HG02981 (cell line): ENCODE data around the gene FRMPD1.
"Not testable (repeated sequence)": the region's sequence is repeated elsewhere in the genome, so short reads cannot be mapped to it uniquely, and the experiment has no call there.

Experiments
- ATAC-seq: cut with Tn5 transposase; IDR thresholded peaks from one replicate; pipeline ENCODE4 v1.9.1; 2021; ENCODE audit warnings: mild to moderate bottlenecking, moderate library complexity; ENCODE audit not compliant: unreplicated experiment

Gene FRMPD1, protein sequence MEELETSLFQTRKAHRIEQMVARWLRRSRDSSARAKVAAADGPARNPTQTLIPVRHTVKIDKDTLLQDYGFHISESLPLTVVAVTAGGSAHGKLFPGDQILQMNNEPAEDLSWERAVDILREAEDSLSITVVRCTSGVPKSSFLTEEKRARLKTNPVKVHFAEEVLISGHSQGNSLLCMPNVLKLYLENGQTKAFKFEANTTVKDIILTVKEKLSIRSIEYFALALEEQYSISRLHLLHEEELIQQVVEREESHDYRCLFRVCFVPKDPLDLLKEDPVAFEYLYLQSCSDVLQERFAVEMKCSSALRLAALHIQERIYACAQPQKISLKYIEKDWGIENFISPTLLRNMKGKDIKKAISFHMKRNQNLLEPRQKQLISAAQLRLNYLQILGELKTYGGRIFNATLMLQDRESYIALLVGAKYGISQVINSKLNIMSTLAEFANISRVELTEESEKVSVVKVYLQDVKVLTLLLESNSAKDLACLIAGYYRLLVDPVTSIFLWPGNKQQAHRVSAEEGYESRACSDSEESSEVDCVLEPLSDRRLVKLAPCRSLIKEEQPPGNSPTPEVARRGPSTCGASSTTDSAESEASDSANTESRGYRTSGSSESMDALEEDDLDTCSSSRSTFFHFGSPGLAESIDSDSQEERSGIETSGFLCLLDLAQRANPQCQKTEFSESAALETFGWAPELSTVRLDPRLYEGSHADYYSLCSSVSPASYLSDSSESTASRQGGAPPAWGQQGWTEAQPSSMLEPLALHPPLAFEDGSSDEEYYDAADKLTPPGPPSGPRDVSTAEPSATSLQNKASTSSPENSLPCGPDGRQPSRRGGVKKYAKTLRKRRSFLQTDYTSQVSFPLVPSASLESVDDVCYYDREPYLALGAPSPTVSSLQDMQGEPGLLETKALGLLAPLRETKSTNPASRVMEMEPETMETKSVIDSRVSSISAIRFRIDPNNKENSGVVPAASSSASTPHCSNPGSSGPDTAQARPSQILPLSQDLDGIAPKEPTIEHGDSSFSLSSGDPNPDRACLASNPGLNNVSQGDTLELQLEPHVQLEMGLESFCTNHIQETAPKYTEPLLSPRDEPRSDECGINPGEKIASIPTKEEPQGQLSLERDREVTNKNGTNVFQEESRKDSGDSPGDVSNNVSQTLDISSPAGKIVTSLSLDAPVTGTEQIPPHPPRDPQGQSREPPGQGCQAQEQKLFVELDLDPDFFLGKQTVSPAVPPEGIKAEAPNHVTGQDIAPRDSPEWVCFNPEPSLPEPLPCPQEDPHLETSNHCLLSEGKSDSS (N-terminal part only)

DNA sequence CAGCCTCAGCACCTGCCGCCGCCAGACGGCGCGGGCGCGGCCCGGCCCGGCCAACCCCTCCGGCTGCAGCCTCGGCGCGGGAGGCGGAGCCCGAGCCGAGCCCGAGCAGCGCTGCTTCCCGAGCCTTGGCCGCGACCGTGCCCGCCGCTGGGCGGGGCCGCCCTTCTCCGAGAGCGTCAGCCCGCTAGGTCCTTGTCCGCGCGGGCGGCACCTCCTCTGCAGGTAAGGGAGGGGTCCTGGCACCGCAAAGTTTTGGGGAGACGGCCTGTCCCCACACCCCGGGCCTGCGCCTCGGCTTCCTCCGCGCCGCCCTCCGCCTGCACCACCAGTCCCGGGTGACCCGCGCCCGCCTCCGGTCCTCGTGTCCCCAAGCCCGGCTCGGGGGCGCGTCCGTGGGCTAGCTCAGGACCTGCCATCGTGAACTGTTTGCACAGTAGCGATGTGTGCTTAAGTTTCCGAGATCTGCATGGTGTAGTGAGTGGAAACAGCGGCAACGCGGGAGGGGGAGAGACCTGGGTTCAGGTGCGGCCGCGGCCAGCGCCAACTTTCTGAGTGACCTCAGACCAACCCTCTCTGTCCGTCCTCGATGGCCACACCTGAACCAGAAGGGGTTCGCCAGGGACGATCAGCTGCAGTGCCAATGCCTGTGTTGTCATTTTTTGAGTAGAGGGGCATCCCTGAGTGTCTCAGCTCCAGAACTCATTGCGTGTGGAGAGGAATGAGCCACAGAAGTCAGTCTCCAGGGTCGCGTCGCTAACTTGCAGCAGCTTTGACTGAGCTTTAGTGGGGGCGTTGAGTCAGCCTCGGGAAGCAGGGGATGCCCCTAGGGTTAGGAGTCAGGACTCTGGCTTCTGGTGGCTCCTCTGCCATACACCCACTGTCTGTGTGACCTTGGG lies at the start of gene FRMPD1:
TSS of gene FRMPD1 (plus strand) at position 82 of the 896 bp plus-strand sequence. CDS start 41,688 bp downstream, outside the sequence.
- ATAC-seq, result peak; percentile 80

DNA sequence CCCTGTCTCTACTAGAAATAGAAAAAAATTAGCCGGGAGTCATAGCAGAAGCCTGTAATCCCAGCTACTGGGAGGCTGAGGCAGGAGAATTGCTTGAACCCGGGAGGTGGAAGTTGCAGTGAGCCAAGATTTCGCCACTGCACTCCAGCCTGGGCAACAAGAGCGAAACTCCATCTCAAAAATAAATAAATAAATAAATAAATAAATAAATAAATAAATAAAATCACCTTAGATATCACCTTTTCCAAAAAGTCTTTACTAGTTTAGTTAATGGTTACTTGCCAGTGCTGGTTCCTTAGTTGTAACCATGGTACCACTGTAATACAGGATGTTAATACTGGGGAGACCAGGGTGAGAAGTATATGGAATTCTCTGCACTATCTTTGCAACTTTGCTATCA lies 48.7 kb upstream of the FRMPD1 start:
- not testable (repeated sequence) for ATAC-seq

DNA sequence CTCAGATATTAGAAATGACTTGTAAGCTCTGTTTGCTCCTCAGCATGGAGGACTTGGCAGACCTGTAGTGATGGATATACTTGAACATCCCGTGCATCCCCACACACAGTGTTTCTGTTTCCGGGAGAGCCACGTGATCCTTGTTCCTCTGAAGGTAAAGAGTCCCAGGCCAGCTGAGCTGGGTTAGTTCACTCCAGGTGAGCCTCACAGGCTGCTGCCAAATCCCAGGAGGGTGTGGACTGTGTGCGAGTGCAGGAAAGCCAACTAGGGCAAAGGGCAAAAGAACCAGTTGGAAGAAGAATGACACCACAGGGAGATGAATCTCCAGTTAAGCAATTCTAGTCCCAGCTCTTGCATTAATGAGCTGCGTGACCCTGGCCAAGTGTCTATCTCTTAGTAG lies 47.9 kb upstream of the FRMPD1 start:
- ATAC-seq, result no peak

DNA sequence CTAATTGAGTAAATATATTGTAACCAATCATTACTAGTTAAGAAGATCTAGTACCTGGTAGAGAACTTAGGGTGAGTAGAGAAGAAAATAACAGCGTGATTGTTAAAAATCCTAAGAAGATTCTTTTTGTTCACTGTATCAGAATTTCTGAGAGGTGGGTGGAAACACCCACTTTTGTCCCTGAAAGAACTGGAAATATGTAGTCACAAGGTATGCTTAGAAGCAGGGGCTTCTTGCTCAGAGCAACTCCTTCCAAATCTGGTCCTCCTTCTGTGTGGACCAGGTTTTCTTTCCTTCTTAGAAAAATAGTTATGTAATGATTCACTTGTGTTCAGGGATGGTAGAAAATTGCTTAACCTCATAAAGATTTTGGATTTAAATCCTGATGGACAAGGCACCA lies 46.5 kb upstream of the FRMPD1 start:
- ATAC-seq, result no peak

DNA sequence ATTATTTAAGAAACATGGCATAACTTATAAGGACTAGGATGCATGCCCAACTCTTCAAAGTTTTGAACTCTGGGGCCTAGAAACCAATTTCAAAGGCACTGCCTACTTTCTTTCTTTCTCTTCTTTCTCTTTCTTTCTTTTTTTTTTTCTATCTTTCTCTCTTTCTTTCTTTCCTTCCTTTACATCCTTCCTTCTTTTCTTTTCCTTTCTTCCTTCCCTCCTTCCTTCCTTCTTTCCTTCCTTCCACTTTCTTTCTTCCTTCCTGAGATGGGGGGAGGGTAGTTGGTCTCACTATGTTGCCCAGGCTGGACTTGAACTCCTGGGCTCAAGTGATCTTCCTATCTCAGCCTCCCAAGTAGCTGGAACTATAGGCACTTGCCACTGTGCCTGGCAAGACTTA lies 42.5 kb upstream of the FRMPD1 start:
- no peak for ATAC-seq

DNA sequence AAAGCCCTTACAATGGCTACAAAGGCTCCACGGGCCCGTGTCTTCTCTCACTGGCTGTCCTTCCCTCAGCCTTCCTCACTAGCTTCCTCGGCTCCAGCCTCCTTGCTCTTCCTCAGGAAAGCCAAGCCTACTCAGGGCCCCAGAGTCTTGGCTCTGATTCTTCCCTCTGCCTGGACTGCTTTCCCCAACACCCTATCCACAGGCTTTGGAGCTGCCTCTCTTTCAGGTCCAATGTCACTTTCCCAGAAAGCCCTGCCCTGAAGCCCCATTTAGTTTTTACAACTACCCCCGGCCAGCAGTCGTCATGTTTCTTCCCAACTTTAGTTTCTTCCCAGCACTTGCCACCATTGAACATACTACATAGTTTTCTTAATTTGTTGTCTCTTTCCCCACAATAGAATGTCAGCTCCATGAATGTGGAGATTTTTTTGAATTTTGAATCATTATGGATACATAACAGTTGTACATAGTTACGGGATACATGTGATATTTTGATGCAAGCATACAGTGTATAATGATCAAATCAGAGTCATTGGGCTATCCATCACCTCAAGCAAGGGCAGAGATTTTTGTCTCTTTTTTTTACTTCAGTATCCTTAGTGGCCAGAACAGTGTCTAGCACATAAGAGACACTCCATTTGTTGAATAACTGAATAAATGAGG lies 40.9 kb upstream of the FRMPD1 start:
- no peak for ATAC-seq

DNA sequence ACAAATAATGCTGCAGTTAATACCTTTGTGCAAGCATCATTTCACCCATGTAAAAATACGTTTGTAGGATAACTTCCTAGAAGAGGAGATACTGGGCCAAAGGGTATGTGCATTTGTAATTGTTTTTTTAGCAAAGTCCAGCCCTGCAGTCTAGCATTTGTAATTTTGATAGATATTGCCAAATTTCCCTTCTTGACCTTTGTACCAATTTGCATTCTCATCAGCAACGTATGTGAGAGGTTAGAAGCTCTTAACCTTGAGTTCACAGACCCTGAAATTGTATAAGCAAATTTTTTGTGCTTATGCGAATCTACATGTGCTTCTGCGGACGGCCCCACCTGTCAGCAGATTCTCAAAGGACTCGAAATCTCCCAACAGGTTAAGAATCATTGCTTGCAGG lies 39.7 kb upstream of the FRMPD1 start:
- ATAC-seq, result no peak

DNA sequence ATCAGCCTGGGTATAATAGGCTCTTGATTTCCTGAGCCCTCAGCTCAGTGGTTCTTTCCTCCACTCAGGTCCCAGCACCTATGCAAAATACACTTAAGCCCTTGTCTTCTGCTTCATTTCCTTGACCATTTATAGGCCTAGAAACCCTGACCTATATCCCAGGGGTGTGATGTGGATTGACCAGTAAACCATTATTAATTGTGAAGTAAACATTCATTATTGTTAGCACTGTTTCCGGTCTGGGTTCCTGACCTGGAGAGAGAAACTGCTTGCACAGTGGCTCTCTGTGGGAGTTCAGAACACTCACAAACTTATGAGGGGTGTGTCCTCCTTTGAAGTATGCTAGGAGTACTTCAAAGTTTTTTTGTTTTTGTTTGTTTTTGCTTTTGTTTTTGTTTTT lies 38.8 kb upstream of the FRMPD1 start:
- no peak for ATAC-seq

DNA sequence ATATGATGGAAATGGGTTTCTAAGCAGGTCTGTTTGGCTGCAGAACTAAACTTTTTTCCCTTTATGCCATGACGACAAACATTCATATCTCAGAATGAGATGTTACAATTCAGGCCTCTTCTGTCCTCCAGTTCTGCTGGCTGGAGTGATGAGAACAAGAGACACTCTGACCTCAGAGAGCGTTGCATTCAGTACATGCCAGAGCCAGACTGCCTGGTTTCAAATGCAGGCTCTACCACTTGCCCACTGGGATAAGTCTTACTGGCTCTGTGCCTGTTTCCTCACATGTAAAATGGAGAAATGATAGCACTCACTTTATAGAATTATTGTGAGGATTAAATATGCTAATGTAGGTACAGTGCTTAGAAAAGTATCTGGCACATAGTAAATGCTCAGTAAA lies 33.6 kb upstream of the FRMPD1 start:
- ATAC-seq, result no peak

DNA sequence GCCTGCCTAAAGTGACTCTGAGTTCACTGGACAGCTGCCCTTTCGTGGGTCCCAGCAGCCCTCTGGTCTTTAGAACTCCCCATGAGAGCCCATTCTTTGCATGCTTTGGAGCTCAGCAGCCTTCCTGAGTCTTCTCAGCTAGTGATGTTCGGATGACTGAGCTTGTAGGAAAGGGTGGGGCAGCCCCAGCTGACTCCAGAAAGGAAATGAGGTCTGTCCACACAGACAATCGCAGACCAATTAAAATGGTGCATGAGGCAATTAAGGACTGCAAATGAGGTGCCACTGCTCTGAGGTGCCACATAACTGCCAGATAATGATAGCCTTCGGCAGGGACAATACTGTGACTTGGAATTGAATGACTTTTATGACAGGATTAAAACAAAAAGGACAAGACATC lies 32.9 kb upstream of the FRMPD1 start:
- ATAC-seq, result no peak

DNA sequence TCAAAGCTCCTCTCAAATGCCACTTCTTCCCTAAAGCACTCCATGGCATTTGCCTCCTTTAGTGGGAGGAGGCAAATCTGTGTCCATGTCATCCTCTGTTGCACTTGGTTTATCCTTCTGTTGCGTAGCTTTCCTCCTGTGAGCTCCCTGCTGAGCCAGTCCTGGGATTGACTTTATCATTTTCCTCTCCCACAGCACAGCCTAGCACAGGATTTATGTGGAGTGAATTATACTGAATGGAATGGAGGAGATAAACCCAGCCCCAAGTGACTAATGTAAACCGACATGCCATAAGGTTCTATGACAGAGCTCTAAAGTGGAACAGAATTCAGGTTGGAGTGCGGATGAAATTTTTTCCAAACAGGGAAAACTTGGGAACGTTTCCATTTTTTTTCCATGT lies 31.9 kb upstream of the FRMPD1 start:
- no peak for ATAC-seq

DNA sequence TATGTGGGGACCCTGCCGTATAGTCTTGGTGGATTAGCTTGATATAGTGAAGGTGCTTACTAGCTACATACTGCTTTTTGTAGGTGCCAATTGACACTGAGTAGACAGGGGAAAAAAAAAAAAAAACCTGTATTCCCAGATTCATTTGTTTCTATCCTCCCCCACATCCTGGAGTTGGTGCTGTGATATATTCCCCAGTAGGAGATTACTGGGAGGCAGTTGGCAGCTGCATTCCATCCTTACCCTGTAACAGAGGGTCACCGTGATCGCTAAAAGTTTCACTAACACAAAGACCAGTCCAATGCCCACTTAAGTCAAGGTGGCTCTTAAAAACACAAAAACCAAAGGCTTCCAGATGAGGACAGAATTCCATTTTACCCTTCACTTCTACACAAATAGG lies 30.9 kb upstream of the FRMPD1 start:
- ATAC-seq, result no peak

DNA sequence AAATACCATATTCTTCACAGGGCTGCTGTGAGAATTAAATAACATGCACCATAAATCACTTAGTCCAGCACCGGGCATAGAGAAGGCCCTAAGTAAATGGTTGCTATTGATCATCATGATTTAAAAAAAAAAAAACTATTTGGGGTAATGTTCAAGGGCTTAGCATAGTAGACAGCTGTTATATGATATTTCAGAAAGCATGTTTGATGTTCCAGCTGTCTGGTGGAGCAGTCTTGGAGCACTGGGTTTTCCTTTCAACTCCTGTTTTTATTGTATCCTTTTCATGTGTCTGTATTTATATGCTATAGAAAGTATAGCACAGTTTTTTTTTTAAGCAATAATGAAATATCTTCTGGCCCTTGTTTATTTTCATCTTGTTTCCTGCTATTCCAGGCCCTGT lies 30.4 kb upstream of the FRMPD1 start:
- no peak for ATAC-seq

DNA sequence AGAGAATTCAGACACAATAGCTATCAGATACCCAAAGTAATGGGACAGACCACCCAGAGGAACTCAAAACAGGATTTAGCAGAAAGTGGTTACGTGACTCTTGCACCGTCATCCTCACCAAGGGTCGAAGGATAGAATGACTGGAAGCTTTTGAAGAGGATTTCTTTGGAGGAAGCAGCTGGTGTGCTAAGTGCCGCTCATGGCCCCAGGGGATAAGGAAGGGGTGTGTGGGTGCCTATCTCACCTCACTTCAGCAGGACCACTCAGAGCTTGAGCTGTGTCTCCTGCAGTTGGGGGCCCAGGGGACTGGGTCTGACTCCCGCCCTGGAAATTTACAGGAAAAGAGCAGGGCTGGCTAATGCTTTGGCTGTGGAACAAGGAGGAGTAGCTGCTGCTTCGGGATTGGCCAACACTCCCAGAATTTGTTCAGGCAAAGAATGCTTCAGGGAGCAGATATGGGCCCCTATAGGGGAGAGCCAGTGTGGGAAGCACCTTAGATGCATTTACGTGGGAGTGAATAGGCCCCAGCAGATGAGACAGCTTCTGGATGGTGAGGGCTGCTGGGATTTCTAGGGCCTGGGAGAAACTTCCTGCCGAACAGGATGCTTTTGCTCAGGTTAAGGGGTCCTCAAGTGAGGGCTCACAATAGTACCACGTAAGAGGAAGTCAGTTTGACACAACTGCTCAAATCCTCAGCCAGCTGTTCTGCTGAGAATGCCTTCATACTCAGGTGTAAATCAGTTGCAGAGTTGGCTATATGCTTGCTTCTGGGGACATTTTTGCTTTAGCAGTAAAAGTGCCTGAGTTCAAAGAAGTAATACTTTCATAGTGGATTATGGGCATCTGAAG lies 29.3 kb upstream of the FRMPD1 start:
- ATAC-seq, result no peak

DNA sequence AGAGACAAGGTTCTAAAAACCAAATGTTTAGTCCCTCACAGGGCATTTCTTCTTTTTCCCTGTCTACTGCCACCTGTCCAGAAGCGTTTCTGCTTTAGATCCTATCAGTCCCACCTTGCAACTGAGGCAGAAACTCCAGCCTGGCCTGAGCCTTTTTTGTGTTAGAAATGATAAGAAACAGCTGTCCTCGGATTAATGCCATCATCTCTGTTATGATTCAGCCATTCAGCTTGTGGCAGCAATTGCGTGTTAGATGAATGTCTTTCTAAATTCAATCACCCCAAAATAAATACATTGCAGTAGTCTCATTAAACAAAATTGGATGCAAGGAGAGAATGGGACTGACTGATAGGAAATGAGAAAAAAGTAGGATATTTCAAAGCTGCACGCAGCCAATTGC lies 28.3 kb upstream of the FRMPD1 start:
- no peak for ATAC-seq

DNA sequence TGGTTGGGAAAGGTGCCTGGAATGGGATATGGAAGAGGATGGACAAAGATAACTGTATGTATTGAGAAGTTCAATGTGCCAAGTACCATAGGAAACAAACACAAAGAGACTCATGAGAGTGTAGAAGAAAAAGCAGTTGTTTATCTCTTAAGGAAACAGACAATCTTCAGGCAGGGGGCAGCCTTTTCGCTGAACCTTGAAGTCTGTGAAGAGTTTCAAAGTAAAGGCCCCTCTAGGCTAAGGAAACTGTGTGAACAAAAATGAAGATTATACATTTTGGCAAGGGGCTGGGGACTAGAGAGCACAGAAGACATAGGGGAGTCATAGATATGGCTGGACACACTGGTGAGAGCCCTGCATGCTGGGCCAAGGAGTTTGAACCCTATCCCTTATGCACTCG lies 27.5 kb upstream of the FRMPD1 start:
- no peak for ATAC-seq

DNA sequence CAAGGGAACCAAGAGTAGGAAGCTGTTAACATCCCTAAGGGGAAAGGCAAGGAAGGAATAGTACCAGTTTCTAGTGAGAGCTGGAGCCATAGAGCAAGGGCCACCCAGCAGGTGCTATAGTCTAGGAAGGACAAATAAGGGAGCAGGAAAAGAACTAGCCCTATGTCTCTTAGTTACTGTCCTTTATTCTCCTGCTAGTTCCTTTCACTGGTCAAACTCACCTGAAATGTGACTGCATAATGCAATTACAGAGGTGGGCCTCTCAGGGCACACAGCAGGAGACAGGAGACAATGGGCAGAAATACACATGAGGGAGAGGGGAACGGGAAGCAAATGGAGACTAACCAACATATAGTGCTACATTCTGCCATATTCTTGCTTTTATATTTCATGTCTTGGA lies 26.7 kb upstream of the FRMPD1 start:
- ATAC-seq, result no peak

DNA sequence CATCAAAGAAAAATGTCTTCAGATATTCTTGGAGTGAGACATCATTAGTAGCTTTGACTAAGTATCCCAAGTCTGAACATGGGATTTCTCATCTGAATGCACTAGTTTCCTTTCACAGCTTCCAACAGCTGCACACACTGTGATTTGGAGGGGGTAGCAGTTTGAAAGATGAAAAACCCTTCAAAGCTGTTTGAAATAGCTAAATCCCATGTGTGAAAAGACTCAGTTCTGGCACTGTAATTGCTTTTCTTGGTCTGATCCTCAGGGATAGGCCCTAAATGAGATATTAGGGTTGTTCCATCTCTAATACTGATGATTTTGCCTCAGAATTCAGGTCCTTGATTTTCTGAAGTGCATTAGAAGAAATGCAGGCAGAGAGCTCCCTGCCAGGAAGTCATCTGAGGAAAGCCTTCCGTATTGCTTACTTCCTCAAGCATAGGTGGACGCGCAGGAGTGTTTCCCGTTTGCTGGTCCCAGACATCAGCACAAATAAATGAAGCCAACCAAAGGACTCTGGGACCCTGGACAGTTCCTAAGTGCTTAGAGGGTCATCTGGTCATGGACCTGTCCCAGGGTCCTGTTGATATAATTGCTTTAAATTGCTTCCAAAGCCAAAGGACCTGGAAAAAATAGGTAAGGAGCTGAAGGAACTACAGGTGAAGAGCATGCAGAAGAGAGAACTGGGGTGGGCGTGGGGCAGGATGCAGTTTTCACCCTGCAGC lies 25.6 kb upstream of the FRMPD1 start:
- ATAC-seq, result no peak
